CD4-positive, alpha-beta T cell (primary cell): ENCODE measurements around the gene NUDT19. TPM values are rescaled to one million over a fixed set of nuclear protein-coding genes. Genes with fewer than 3 reads are reported as not detected.
"Not testable (repeated sequence)": the region's sequence is repeated elsewhere in the genome, so short reads cannot be mapped to it uniquely, and the experiment has no call there.

Experiments
- ATAC-seq: fragments of 200-7000 bp; cut with Tn5 transposase; one replicate; pipeline ENCODE4 v1.10.0; 2022; ENCODE audit warnings: mild to moderate bottlenecking; ENCODE audit not compliant: poor library complexity
- CTCF ChIA-PET: fragments of 350-600 bp; sonication (Branson Sonifier 250); formaldehyde crosslinking; loops from one replicate; lab custom pipeline; 2021; ENCODE audit warnings: antibody characterized with exemption, inconsistent platforms; lab: Charles Lee
- POLR2A ChIA-PET: fragments of 350-600 bp; sonication (Branson Sonifier 250); formaldehyde crosslinking; loops from one replicate; lab custom pipeline; 2021; ENCODE audit warnings: antibody characterized with exemption, inconsistent platforms; lab: Charles Lee
- DNase-seq, 14 experiments: peaks; one replicate each; pipeline ENCODE4 v3.0.0-alpha.2; 2013 to 2020; ENCODE audit warnings: mixed read lengths in 2 of 14
- H3K27ac ChIP-seq, 2 donors: one replicate each; pipeline versions ENCODE4 v1.5.1 to v1.7.0; 2013; ENCODE audit warnings: low read length in 2 of 2, low read depth in 1 of 2, mild to moderate bottlenecking in 1 of 2
- H3K27me3 ChIP-seq, 2 experiments: 1 replicate in 1 of 2; 2 replicates in 1 of 2; pipeline versions ENCODE4 v1.6.1 to v1.7.0; 2013; ENCODE audit warnings: low read length in 2 of 2, control low read depth in 1 of 2, mild to moderate bottlenecking in 1 of 2, moderate library complexity in 1 of 2; ENCODE audit not compliant: insufficient read depth in 2 of 2, control insufficient read depth in 1 of 2
- H3K36me3 ChIP-seq: one replicate; pipeline ENCODE4 v1.6.1; 2013; ENCODE audit warnings: low read length, control low read depth; ENCODE audit not compliant: insufficient read depth
- H3K4me1 ChIP-seq: one replicate; pipeline ENCODE4 v1.6.1; 2013; ENCODE audit warnings: low read length, control low read depth; ENCODE audit not compliant: insufficient read depth
- H3K4me3 ChIP-seq: one replicate; pipeline ENCODE4 v1.5.1; 2013; ENCODE audit warnings: mild to moderate bottlenecking, low read length, moderate library complexity
- H3K9me3 ChIP-seq, 2 experiments: 1 replicate in 1 of 2; 2 replicates in 1 of 2; pipeline versions ENCODE4 v1.6.1 to v1.7.0; 2013; ENCODE audit warnings: low read length in 2 of 2, mild to moderate bottlenecking in 2 of 2, control low read depth in 1 of 2, moderate library complexity in 1 of 2; ENCODE audit not compliant: control insufficient read depth in 1 of 2, insufficient read depth in 1 of 2
- H3K27ac Mint-ChIP-seq: one replicate; pipeline ENCODE4 v1.8.0; 2020; ENCODE audit warnings: mixed read lengths
- H3K27me3 Mint-ChIP-seq: one replicate; pipeline ENCODE4 v1.8.0; 2021; ENCODE audit warnings: mixed read lengths
- H3K36me3 Mint-ChIP-seq: one replicate; pipeline ENCODE4 v1.8.0; 2021; ENCODE audit warnings: low read depth, mixed read lengths
- H3K4me1 Mint-ChIP-seq: one replicate; pipeline ENCODE4 v1.8.0; 2021; ENCODE audit warnings: low read depth, mixed read lengths
- H3K4me3 Mint-ChIP-seq: one replicate; pipeline ENCODE4 v1.8.0; 2020; ENCODE audit warnings: mild to moderate bottlenecking, mixed read lengths
- H3K9me3 Mint-ChIP-seq: one replicate; pipeline ENCODE4 v1.8.0; 2020; ENCODE audit warnings: mixed read lengths
- intact Hi-C, 2 experiments: fragments of 100-400 bp; cut with DNase I in 1 of 2; cut with micrococcal nuclease in 1 of 2; formaldehyde crosslinking; loops; one replicate each; pipeline versions ENCODE4 v1.15.1 to v1.9.0; 2023 to 2025; cut with DNase I, micrococcal nuclease
- total RNA-seq, 174 experiments: library from RNA in 2 of 174; stranded (reverse) in 2 of 174; gene quantifications; one replicate each; pipeline ENCODE4 v1.2.3 and lab custom pipeline; 2021 to 2026
- TF ChIP-seq, protein P1 (sequence below): fragments of 200-600 bp; IDR thresholded peaks from one replicate; pipeline ENCODE4 v1.8.0; 2022; ENCODE audit warnings: antibody characterized with exemption, mild to moderate bottlenecking

Gene NUDT19
- total RNA-seq, 2 experiments from 2014 or later, result 7.9 to 8.2 TPM

- Mint-ChIP-seq H3K27me3 (no peaks in the 10 kb centered on the region), H3K4me1 (peaks cover 11% of the 10 kb centered on the region), H3K9me3 (peaks cover 3% of the 10 kb centered on the region), H3K27ac (peak overlapping the region; percentile 32), H3K36me3 (peaks cover 61% of the 10 kb centered on the region), H3K4me3 (no peak overlapping the region)
- no peaks in the 10 kb centered on the region for H3K27me3 ChIP-seq
- TF ChIP-seq, protein P1, sequence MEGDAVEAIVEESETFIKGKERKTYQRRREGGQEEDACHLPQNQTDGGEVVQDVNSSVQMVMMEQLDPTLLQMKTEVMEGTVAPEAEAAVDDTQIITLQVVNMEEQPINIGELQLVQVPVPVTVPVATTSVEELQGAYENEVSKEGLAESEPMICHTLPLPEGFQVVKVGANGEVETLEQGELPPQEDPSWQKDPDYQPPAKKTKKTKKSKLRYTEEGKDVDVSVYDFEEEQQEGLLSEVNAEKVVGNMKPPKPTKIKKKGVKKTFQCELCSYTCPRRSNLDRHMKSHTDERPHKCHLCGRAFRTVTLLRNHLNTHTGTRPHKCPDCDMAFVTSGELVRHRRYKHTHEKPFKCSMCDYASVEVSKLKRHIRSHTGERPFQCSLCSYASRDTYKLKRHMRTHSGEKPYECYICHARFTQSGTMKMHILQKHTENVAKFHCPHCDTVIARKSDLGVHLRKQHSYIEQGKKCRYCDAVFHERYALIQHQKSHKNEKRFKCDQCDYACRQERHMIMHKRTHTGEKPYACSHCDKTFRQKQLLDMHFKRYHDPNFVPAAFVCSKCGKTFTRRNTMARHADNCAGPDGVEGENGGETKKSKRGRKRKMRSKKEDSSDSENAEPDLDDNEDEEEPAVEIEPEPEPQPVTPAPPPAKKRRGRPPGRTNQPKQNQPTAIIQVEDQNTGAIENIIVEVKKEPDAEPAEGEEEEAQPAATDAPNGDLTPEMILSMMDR, result no peak
- DNase-seq (peak in 9 of 14 experiments; percentile 9 to 52 (median 41)), ATAC-seq (peak; percentile 75)
- intact Hi-C loops, result no loop called here
- peaks cover 21% of the 10 kb centered on the region for H3K36me3 ChIP-seq
- no peak overlapping the region for H3K27ac ChIP-seq
- no peak overlapping the region for H3K4me3 ChIP-seq
- CTCF ChIA-PET, result no interaction called here
- peaks cover 10% of the 10 kb centered on the region for H3K4me1 ChIP-seq
- peaks cover 5 to 15% of the 10 kb centered on the region in 2 experiments for H3K9me3 ChIP-seq
- POLR2A ChIA-PET, result interaction anchor here (0.8 to 1.2 kb wide), 2 partner anchors 25 to 33 kb away, joined by 3 read pairs; partner anchors contain the start of gene ANKRD27
Measured at GRCh38 chr19:32708457-32708856, 16.8 kb downstream of the NUDT19 start.

DNA sequence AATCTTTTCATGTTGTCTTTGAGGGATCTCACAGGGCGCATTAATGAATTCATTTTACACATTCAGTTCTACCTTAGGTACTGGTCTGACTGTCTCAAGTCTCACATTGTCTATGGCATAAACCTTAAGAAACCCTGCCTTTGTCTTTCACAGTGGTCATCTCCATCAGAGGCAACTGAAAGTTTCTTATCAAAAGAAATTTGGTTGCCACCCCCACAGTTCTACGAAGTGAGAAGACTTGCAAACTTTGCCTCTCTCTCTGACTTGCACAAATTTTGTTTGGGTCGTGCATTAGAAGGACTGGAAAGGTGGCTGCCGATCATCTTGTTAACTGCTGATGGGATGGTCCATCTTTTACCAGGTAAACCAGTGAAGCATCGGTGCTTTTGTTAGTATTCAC lies 17.4 kb downstream of the NUDT19 start:
- peaks cover 25% of the 10 kb centered on the region for H3K36me3 ChIP-seq
- H3K4me3 ChIP-seq, result no peak overlapping the region
- no peak overlapping the region for H3K27ac ChIP-seq
- ATAC-seq (no peak), DNase-seq (no peak)
- H3K9me3 Mint-ChIP-seq, result peaks cover under 1% of the 10 kb centered on the region
- intact Hi-C loops, result no loop called here
- ChIA-PET CTCF (no interaction called here), POLR2A (interaction anchor here (0.8 to 1.2 kb wide), 2 partner anchors 26 to 34 kb away, joined by 3 read pairs; partner anchors contain the start of gene ANKRD27)
- H3K4me3 Mint-ChIP-seq, result no peak overlapping the region
- peaks cover 11% of the 10 kb centered on the region for H3K4me1 Mint-ChIP-seq
- H3K27ac Mint-ChIP-seq, result peak overlapping the region; percentile 32
- peaks cover 2 to 9% of the 10 kb centered on the region in 2 experiments for H3K9me3 ChIP-seq
- TF ChIP-seq, protein P1, result no peak
- H3K4me1 ChIP-seq, result peaks cover 10% of the 10 kb centered on the region
- peaks cover 60% of the 10 kb centered on the region for H3K36me3 Mint-ChIP-seq
- H3K27me3 ChIP-seq, result no peaks in the 10 kb centered on the region
- H3K27me3 Mint-ChIP-seq, result no peaks in the 10 kb centered on the region

GRCh38 chr19:32711747-32712146 lies 20.1 kb downstream of the NUDT19 start:
- H3K4me3 Mint-ChIP-seq, result no peak overlapping the region
- no peak overlapping the region for H3K4me3 ChIP-seq
- peaks cover 11% of the 10 kb centered on the region for H3K4me1 Mint-ChIP-seq
- H3K9me3 ChIP-seq, result no peaks in the 10 kb centered on the region
- no peak for DNase-seq
- ChIA-PET POLR2A (no interaction called here), CTCF (no interaction called here)
- peaks cover 10% of the 10 kb centered on the region for H3K4me1 ChIP-seq
- TF ChIP-seq, protein P1, result no peak
- no peak overlapping the region for H3K27ac Mint-ChIP-seq
- H3K27ac ChIP-seq, result no peak overlapping the region
- peaks cover 52% of the 10 kb centered on the region for H3K36me3 Mint-ChIP-seq
- no peaks in the 10 kb centered on the region for H3K27me3 ChIP-seq
- no peak for ATAC-seq
- intact Hi-C loops, result no loop called here
- H3K9me3 Mint-ChIP-seq, result no peaks in the 10 kb centered on the region
- peaks cover 25% of the 10 kb centered on the region for H3K36me3 ChIP-seq
- H3K27me3 Mint-ChIP-seq, result no peaks in the 10 kb centered on the region

- H3K4me1 Mint-ChIP-seq, H3K4me1 ChIP-seq, H3K9me3 ChIP-seq, H3K27ac ChIP-seq, H3K27me3 ChIP-seq, CTCF ChIA-PET, H3K9me3 Mint-ChIP-seq, H3K4me3 ChIP-seq, H3K27ac Mint-ChIP-seq, H3K4me3 Mint-ChIP-seq, intact Hi-C loops, POLR2A ChIA-PET, ATAC-seq, DNase-seq, H3K27me3 Mint-ChIP-seq: not testable (repeated sequence)
- H3K36me3 ChIP-seq, result peaks cover 21% of the 10 kb centered on the region
- peaks cover 25% of the 10 kb centered on the region for H3K36me3 Mint-ChIP-seq
Measured at GRCh38 chr19:32716203-32716602, 24.6 kb downstream of the NUDT19 start.
